HG02885 (cell line): Measurements from ENCODE around the gene UBAP2.

Experiments
- ATAC-seq: cut with Tn5 transposase; IDR thresholded peaks from one replicate; pipeline ENCODE4 v1.9.1; 2021; ENCODE audit warnings: mild to moderate bottlenecking; ENCODE audit not compliant: unreplicated experiment, poor library complexity

The UBAP2 gene

DNA sequence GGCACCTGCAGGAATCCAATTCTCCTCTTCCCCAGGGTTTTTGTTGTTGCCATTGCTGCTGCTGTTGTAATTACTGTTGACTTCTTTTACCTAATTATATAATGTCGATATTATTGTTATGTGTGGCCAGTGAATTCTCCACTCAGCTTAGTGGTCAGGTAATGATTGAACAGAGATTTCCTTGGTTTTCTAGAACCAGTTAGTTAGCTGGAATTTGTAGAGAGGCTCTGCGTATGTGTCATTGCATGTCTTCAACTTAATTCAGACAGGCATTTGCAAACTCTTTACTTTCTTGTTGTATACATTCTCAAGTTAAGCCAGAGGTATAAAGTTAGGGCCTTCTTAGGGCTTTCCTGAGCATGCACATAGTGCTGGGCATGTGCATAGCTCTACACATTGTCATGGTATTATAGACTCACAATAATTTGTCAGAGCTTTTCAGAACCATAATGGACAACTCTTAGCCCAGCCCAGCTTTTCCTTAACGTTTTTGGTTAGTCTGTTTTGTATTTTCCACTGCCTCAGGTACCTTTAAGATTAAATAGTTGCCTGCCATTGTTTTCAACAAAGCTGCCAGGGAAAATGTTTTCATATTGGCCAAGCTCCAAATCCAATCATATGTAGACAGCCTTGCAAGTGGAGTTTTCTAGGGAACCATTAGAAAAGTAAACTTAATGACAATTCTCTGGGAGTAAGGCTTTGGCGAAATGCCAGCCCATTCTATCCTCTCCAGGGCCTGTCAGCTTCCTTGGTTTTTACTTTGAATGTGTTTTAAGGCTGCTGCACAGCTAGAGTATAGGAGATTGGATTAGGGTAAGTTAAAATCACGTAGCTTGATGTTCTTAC lies 163.6 kb downstream of the UBAP2 start:
- ATAC-seq = no peak

DNA sequence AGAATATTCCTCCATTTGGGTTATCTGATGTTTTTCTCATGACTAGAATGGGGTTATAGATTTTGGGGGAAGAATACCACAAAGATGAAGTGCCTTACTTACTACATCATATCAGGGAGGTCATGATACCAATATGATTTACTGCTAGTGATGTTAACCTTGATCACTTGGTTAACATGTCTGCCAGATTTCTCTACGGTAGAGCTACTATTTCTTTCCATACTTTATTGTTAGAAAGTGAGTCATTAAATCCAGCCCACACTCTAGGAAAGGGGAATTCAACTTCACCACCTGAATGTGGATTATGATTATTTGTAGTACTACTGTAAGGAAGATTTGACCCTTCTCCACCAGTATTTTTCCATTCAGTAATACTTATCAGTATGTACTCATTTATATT lies 167.1 kb downstream of the UBAP2 start:
- no peak for ATAC-seq

DNA sequence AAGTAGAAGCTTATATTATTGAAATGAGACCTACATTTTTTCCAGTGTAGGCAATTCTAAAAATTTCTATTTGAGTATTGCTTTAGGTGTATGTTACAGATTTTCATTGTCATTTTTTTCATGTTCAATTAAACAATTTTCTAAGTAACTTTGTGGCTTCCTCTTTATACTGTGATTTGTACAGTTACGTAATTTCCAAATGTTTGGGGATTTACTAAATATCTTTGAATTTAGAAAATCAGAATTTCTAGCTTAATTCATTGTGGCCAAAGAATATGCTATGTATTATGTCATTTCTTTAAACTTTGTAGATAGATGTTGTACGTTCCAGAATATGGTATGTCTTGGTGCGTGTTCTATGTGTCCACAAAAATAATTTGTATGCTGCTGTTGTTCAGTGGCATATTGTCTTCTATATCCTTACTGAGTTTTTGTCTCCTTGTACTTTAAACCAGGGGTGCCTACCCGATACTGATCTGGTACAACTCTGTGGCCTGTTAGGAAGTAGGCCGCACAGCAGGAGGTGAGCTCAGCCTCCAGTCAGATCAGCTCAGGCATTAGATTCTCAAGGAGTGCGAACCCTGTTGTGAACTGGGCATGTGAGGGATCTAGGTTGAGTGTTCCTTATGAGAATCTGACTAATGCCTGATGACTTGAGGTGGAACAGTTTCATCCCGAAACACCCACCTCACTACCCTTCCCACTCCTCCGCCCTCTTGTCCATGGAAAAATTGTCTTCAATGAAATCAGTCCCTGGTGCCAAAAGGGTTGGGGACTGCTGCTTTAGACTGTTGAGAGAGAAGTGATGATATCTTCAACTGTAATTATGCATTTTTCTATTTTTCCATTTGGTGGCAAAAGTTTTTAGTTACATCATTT lies 168.2 kb downstream of the UBAP2 start:
- ATAC-seq = no peak

DNA sequence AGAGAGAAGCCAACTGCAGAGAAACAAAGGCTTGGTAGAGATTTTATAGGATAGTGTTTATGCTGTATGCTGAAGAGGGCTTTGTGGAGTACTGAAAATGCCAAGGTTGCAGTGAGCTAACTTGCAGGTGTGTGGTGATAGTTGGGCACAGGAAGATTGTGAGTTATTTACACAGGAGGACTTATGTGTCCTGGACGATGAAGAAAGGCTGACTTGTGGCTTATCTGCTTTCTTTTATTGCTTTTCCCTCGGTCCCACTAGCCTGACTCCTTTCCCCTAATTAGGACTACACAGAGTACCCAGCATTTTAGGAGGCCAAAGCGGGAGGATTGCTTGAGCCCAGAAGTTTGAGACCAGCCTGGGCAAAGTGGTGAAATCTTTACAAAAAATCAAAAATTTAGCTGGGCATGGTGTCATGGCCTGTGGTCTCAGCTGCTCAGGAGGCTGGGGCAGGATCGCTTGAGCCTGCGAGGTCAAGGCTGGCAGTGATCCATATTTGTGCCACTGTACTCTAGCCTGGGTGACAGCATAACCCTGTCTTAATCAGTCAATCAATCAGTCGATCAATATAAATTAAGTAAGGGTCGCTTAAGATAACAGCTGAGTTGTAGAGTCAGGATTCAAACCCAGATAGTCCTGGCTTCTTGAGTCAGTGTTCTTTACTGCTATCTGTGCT lies 169.9 kb downstream of the UBAP2 start:
- ATAC-seq = no peak

DNA sequence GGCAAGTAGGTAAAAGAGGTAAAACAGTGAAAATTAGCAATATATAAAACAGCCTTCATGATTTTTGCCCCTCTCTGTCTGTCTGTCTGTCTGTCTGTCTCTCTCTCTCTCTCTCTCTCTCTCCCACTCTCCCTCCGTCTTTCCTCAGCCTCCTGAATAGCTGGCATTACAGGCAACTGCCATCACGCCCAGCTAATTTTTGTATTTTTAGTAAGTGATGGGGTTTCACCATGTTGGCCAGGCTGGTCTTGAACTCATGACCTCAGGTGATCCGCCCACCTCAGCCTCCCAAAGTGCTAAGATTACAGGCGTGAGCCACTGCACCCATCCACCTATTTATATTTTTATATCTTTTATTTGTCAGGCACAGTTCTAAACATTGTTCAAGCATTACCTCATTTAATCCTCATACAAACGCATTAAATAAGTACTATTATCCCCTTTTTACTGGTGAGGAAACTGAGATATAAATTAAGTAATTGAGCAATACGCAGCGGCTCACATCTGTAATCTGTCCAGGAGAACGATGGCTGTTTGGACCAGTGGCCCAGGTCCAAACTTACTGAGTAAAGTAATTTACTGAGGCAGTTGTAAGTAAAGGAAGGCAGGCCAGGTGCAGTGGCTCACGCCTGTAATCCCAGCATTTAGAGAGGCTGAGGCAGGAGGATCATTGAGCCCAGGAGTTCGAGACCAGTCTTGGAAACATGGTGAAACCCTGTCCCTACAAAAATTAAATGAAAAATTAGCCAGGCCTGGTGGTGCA lies 170.8 kb downstream of the UBAP2 start:
- ATAC-seq = no peak
